ENCODE results near the gene SLC22A5. TPM values are rescaled to one million over a fixed set of nuclear protein-coding genes. Genes with fewer than 3 reads are reported as not detected.

SLC22A5 gene
- total and polyA plus RNA-seq, 2 experiments from 2014 or later: 14.7 to 20.8 TPM

GRCh38 chr5:132418881-132419280 lies 49.4 kb downstream of the SLC22A5 start:
- WGBS (ENCODE audit: low lambda C conversion rate, missing lambda C conversion rate): 98% methylated on average over 2 of the region's 2 CpGs
- no peak for TF ChIP-seq EZH2 (IDR thresholded peaks at IDR 0.05; ENCODE audit: borderline replicate concordance)
- TF ChIP-seq EZH2phosphoT487 (IDR thresholded peaks at IDR 0.05; ENCODE audit: low read depth, severe bottlenecking, unreplicated experiment): no peak
- no peak for TF ChIP-seq CTCF (IDR thresholded peaks at IDR 0.05; ENCODE audit: poor library complexity)
- Histone ChIP-seq H3K9me3 (ENCODE audit: low read depth) (no peaks in the 10 kb centered on the region), H3K79me2 (no peaks in the 10 kb centered on the region), H3K27me3 (no peaks in the 10 kb centered on the region), H4K20me1 (ENCODE audit: insufficient read depth, poor library complexity, severe bottlenecking) (no peaks in the 10 kb centered on the region), H3K36me3 (replicated peaks; ENCODE audit: insufficient read depth, low read depth) (no peaks in the 10 kb centered on the region), H3K4me2 (no peak overlapping the region), H2AFZ (no peak overlapping the region), H3K4me1 (ENCODE audit: insufficient read depth) (peaks cover 20% of the 10 kb centered on the region), H3K9me2 (replicated peaks; ENCODE audit: insufficient read depth) (no peaks in the 10 kb centered on the region), H3K27ac (no peak overlapping the region), H3K4me3 (no peak overlapping the region)
- DNase-seq (ENCODE audit: low spot score): no peak

GRCh38 chr5:132419502-132420468 lies 50.3 kb downstream of the SLC22A5 start:
- Histone ChIP-seq H3K4me1 (ENCODE audit: insufficient read depth) (peaks cover 21% of the 10 kb centered on the region), H3K4me3 (no peak overlapping the region), H2AFZ (peak overlapping the region; percentile 41), H3K79me2 (no peaks in the 10 kb centered on the region), H3K9me3 (ENCODE audit: low read depth) (no peaks in the 10 kb centered on the region), H3K27me3 (no peaks in the 10 kb centered on the region), H3K36me3 (replicated peaks; ENCODE audit: insufficient read depth, low read depth) (no peaks in the 10 kb centered on the region), H3K4me2 (peak overlapping the region; percentile 39), H3K9me2 (replicated peaks; ENCODE audit: insufficient read depth) (no peaks in the 10 kb centered on the region), H4K20me1 (ENCODE audit: insufficient read depth, poor library complexity, severe bottlenecking) (no peaks in the 10 kb centered on the region), H3K27ac (no peak overlapping the region)
- peak; percentile 86 for DNase-seq (ENCODE audit: low spot score)
- TF ChIP-seq EZH2phosphoT487 (IDR thresholded peaks at IDR 0.05; ENCODE audit: low read depth, severe bottlenecking, unreplicated experiment): no peak
- peak; percentile 83 for TF ChIP-seq CTCF (IDR thresholded peaks at IDR 0.05; ENCODE audit: poor library complexity)
- no peak for TF ChIP-seq EZH2 (IDR thresholded peaks at IDR 0.05; ENCODE audit: borderline replicate concordance)
- 38% methylated on average over 12 of the region's 12 CpGs for WGBS (ENCODE audit: low lambda C conversion rate, missing lambda C conversion rate)

- Histone ChIP-seq H3K9me2 (replicated peaks; ENCODE audit: insufficient read depth) (no peaks in the 10 kb centered on the region), H4K20me1 (ENCODE audit: insufficient read depth, poor library complexity, severe bottlenecking) (no peaks in the 10 kb centered on the region), H3K4me3 (no peak overlapping the region), H3K27me3 (no peaks in the 10 kb centered on the region), H3K4me2 (no peak overlapping the region), H3K79me2 (peaks cover 4% of the 10 kb centered on the region), H3K36me3 (replicated peaks; ENCODE audit: insufficient read depth, low read depth) (no peaks in the 10 kb centered on the region), H3K9me3 (ENCODE audit: low read depth) (no peaks in the 10 kb centered on the region), H3K27ac (no peak overlapping the region), H2AFZ (no peak overlapping the region), H3K4me1 (ENCODE audit: insufficient read depth) (peaks cover 17% of the 10 kb centered on the region)
- DNase-seq (ENCODE audit: low spot score): no peak
- 88% methylated on average over 7 of the region's 7 CpGs for WGBS (ENCODE audit: low lambda C conversion rate, missing lambda C conversion rate)
- no peak for TF ChIP-seq EZH2 (IDR thresholded peaks at IDR 0.05; ENCODE audit: borderline replicate concordance)
- TF ChIP-seq CTCF (IDR thresholded peaks at IDR 0.05; ENCODE audit: poor library complexity): no peak
- no peak for TF ChIP-seq EZH2phosphoT487 (IDR thresholded peaks at IDR 0.05; ENCODE audit: low read depth, severe bottlenecking, unreplicated experiment)
Observed at GRCh38 chr5:132420706-132421272, 51.3 kb downstream of the SLC22A5 start.

Measured in hepatocyte (in vitro differentiated cells).